Measurements from ENCODE around the gene SLC11A1.

The SLC11A1 gene

DNA sequence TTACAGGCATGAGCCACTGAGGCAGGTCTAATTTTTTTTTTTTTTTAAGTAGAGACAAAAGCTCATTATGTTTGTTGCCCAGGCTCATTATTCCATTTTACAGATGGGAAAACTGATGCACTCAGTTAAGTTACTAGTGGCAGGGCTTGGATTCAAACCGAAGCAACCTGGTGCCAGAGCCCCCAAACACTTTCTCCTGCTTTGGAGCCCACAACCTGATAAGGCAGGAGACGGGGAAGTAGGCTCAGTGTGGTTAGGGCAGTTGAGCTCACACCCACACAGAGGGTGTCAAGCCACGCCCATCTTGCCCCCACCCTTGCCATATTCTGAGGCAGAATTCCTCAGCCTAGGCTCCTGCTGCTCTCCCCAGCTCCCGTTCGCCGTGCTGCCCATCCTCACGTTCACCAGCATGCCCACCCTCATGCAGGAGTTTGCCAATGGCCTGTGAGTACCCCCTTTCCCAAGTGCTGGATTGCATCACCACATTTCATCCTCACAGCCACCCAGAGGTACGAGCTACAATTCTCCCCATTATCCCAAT lies 11.7 kb downstream of the SLC11A1 start:
- no peak for FAIRE-seq

- FAIRE-seq: no peak
Observed at GRCh38 chr2:218394298-218395089, 12.4 kb downstream of the SLC11A1 start.

DNA sequence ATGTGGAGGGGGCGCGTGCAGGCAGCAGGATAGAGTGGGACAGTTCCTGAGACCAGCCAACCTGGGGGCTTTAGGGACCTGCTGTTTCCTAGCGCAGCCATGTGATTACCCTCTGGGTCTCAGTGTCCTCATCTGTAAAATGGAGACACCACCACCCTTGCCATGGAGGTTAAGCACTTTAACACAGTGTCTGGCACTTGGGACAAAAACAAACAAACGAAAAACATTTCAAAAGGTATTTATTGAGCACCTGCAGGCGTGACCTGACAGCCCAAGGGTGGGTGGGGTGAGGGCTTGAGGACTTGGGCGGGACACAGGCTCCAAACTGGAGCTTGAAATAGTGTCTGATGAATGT lies 13.0 kb downstream of the SLC11A1 start:
- no peak for FAIRE-seq

DNA sequence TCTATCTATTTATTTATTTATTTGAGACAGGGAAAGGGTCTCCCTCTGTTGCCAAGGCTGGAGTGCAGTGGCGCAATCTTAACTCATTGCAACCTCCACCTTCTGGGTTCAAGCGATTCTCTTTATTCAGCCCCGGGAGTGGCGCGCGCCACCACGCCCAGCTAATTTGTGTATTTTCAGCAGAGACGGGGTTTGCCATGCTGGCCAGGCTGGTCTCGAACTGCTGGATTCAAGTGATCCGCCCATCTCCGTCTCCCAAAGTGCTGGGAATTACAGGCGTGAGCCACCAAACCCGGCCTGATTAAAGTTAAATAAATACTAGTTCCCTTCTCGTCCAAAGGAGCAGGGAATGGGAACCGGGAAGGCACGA lies 13.4 kb downstream of the SLC11A1 start:
- FAIRE-seq: no peak

- peak; percentile 21 for FAIRE-seq
Observed at GRCh38 chr2:218395826-218396687, 14.0 kb downstream of the SLC11A1 start.

- FAIRE-seq: no peak
Observed at GRCh38 chr2:218396688-218397462, 14.8 kb downstream of the SLC11A1 start.

DNA sequence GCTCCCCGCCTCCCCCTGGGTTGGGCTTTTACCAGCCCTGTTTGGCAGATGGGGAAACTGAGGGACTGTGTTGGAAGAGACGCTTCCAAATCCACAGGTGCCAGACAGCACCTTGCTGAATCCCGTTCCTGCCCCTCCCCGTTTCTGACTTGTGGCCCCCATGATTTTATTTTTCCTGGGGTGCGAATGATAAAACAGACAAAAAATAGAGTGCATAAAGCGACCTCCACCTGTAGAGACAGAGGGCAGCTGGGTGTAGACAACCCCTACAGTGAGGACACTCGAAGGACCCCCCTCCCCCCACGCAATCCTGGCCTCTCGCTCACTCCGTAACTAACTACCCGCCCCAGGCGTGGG lies 15.4 kb downstream of the SLC11A1 start:
- FAIRE-seq: no peak

GRCh38 chr2:218397820-218398436 lies 15.9 kb downstream of the SLC11A1 start:
- FAIRE-seq: no peak

DNA sequence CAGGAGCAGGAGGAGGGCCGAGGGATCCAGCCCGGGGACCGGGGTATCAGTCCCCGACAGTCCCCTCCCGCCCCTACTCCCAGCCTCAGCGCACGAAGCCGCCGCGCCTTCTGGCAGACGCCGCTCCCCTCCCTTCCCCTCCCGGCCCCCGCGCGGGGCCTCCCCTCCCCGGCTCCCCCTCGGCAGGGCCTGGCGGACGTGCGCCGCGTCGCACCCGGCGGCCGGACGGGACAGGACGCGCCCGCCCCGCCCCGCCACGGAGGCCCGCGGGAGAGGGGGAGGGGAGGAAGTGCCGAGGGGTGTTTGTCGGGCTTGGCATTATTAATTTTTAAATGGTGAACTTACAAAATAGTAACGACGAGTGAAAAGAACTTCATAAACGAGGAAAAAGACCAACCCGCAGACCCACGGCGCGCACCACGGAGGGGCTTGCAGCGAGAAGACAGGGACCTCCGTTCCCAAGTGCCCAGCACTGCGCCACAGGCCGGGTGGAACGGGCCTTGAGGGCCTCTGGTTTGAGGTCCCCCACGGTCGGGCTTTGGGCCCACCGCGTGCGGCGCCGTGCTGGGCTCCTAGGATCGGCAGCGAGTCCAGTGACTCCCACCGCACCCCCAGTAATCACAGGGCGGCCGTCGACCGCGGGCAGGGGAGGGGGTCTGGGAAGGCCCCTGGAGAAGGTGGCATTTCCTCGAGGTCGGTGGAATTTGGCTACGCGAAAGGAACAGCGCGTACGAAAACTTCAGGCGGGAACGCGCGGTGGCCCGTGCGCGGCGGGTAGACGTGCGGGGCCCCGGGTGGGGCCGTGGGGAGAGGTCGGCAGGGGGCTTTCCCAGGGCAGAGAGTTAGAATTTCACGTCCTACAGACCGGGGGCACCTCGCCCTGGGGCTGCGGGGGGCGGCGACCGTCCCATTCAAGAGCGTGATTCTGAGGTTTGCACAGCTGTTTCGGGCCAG lies 16.6 kb downstream of the SLC11A1 start:
- FAIRE-seq: no peak

- no peak for FAIRE-seq
Observed at GRCh38 chr2:218399391-218400166, 17.5 kb downstream of the SLC11A1 start, which contains the start of gene CTDSP1. Gene CTDSP1, plus strand, starts transcription at chr2:218399868. Its CDS starts 223 bp downstream, at chr2:218400091.

- no peak for FAIRE-seq
Observed at GRCh38 chr2:218400167-218400929, 18.3 kb downstream of the SLC11A1 start.

DNA sequence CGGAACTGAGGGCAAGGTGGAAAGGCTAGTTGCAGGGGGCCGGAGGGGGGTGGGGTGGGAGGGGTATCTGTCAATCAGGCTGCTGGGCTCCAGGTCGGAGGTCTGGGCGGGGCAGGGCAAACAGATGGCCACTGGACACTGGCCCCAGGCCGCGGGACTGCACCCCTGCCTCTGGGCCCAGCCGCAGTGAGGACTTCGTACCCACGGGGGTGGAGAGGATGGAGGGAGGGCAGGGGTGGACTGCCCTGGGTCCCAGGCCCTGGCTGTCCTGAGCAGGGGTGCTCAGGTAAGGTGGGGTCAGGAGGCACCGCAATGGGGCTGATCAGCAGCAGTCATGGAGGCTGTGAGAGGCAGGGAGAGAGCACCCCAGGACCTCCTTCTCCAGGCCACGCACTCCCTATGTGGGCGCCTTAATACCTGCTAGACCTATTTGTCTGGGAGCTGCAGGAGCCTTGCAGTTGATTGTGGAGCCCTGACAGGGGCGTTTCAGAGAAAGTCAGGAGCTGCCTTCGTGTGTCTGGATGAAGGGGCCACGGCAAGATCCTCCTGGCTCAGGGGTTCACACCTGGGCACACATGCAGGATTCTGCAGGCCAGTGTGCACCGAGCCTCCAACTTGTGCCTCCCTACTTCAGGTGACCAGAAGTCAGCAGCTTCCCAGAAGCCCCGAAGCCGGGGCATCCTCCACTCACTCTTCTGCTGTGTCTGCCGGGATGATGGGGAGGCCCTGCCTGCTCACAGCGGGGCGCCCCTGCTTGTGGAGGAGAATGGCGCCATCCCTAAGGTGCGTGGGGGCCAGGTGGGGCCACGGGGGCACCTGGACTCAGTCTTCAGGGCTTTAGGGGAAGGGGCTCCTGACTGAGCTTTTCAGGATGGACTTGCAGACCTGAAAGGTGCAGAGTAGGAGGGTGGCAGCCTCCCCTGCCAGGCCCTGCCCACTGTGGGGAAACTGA lies 19.1 kb downstream of the SLC11A1 start:
- FAIRE-seq: no peak

- no peak for FAIRE-seq
Observed at GRCh38 chr2:218401890-218402289, 19.8 kb downstream of the SLC11A1 start.

- FAIRE-seq: no peak
Observed at GRCh38 chr2:218402491-218402901, 20.4 kb downstream of the SLC11A1 start.

- FAIRE-seq: no peak
Observed at GRCh38 chr2:218402911-218403411, 20.9 kb downstream of the SLC11A1 start.

DNA sequence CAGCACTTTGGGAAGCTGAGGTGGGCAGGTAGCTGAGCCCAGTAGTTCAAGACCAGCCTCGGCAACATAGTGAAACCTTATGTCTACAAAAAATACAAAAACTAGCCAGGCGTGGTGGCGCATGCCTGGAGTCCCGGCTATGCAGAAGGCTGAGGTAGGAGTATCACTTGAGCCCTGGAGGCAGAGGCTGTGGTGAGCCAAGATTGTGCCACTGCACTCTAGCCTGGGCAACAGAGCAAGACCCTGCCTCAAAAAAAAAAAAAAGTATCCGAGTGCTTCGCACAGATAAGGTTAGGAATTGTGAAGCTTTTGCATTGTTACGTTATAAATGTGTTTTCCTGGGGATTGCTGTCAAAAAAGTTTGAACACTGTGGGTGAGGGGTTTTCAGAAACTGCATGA lies 21.7 kb downstream of the SLC11A1 start:
- no peak for FAIRE-seq

GRCh38 chr2:218404351-218405085 lies 22.4 kb downstream of the SLC11A1 start:
- FAIRE-seq: no peak

Data from endometrium (tissue), 2 donors.